Smooth muscle cell (in vitro differentiated cells): Measurements from ENCODE around the gene CUEDC2. TPM values are rescaled to one million over a fixed set of nuclear protein-coding genes. Genes with fewer than 3 reads are reported as not detected.

ENCODE experiments used
- DNase-seq: peaks from one replicate; lab custom pipeline; 2025; ENCODE audit not compliant: unreplicated experiment; lab: John Stamatoyannopoulos, UW
- H2AFZ ChIP-seq: fragments of 200-600 bp; sonication (generic); 2 replicates; pipeline ENCODE4 v1.6.0; 2016; ENCODE audit warnings: antibody characterized with exemption, low read depth, mild to moderate bottlenecking
- H3F3A ChIP-seq: fragments of 200-600 bp; sonication (generic); 2 replicates; pipeline ENCODE4 v1.6.0; 2017; ENCODE audit warnings: antibody characterized with exemption, low read depth
- H3K27ac ChIP-seq: fragments of 200-600 bp; sonication (generic); 2 replicates; pipeline ENCODE4 v1.5.1; 2016; ENCODE audit warnings: low read depth, mild to moderate bottlenecking
- H3K27me3 ChIP-seq: fragments of 200-600 bp; sonication (generic); 2 replicates; pipeline ENCODE4 v1.6.1; 2016; ENCODE audit warnings: low read depth, mild to moderate bottlenecking
- H3K36me3 ChIP-seq: fragments of 200-600 bp; sonication (generic); 2 replicates; pipeline ENCODE4 v1.5.1; 2016; ENCODE audit warnings: low read depth
- H3K4me1 ChIP-seq: fragments of 200-600 bp; sonication (generic); 2 replicates; pipeline ENCODE4 v1.5.1; 2016; ENCODE audit warnings: low read depth
- H3K4me2 ChIP-seq: fragments of 200-600 bp; sonication (generic); 2 replicates; pipeline ENCODE4 v1.6.0; 2016; ENCODE audit warnings: mild to moderate bottlenecking
- H3K4me3 ChIP-seq: fragments of 200-600 bp; sonication (generic); 2 replicates; pipeline ENCODE4 v1.5.1; 2016; ENCODE audit warnings: mild to moderate bottlenecking
- H3K79me2 ChIP-seq: fragments of 200-600 bp; sonication (generic); 2 replicates; pipeline ENCODE4 v1.6.0; 2016; ENCODE audit warnings: low read depth, mild to moderate bottlenecking
- H3K9ac ChIP-seq: fragments of 200-600 bp; sonication (generic); 2 replicates; pipeline ENCODE4 v1.6.0; 2016; ENCODE audit warnings: low read depth
- H3K9me3 ChIP-seq: fragments of 200-600 bp; sonication (generic); replicated peaks from 2 replicates; pipeline ENCODE4 v1.5.1; 2016; ENCODE audit warnings: low read depth
- H4K20me1 ChIP-seq: fragments of 200-600 bp; sonication (generic); 2 replicates; pipeline ENCODE4 v1.6.0; 2016; ENCODE audit warnings: low read depth
- WGBS: methylation state at CpG from one replicate; pipeline ENCODE4 v1.1.7; 2016; ENCODE audit warnings: low lambda C conversion rate; 5-methylcytosine and 5-hydroxymethylcytosine counted together
- polyA plus RNA-seq: library from polyadenylated mRNA; unstranded; fragments of >200 nt; fragmentation: Nextera tagmentation; extraction: Ambion mirVana; gene quantifications from 2 replicates; pipeline ENCODE4 v1.2.1, GENCODE V29; 2016
- total RNA-seq: library from RNA; depleted of rRNA; stranded (reverse); fragments of >200 nt; gene quantifications from 2 replicates; pipeline ENCODE4 v1.2.3, GENCODE V29; 2014
- TF ChIP-seq, protein P1 (sequence below): fragments of 200-600 bp; sonication (generic); IDR thresholded peaks from 2 replicates; pipeline ENCODE4 v1.5.1; 2017; ENCODE audit warnings: borderline replicate concordance, mild to moderate bottlenecking, antibody characterized with exemption; ENCODE audit not compliant: insufficient read depth, poor library complexity, severe bottlenecking

The CUEDC2 gene
- total and polyA plus RNA-seq, 2 experiments from 2014 or later = 24.7 to 112 TPM

DNA sequence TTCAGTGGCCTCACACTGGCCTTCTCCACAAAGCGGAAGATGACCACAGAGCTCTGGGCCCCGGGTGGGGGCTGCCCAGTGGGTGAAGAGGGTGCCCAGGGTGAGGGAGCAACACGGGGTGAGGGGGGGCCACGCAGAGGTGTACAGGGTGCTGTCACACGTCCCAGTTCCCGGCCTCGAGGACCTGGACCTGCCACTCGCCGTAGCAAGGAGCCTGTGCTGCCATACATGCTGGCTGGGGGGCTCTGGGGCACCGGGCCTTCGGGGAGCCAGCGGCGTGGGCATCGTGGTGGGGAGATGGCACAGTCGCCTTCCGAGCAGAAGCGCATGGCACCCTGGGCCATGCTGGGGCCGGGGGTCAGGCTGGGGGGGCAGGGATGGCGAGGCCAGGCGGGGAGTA lies 15.7 kb downstream of the CUEDC2 start:
- Histone ChIP-seq H3K36me3 (no peaks in the 10 kb centered on the region), H3K27ac (no peak overlapping the region), H3K27me3 (peaks cover 23% of the 10 kb centered on the region), H4K20me1 (no peaks in the 10 kb centered on the region), H3K4me1 (peaks cover 28% of the 10 kb centered on the region), H3K4me3 (no peak overlapping the region), H3K9me3 (no peaks in the 10 kb centered on the region), H3K9ac (no peak overlapping the region), H3F3A (no peaks in the 10 kb centered on the region), H2AFZ (no peak overlapping the region), H3K4me2 (no peak overlapping the region), H3K79me2 (no peaks in the 10 kb centered on the region)
- 85% methylated on average over 17 of the region's 20 CpGs for WGBS
- no peak for DNase-seq
- TF ChIP-seq, protein P1, sequence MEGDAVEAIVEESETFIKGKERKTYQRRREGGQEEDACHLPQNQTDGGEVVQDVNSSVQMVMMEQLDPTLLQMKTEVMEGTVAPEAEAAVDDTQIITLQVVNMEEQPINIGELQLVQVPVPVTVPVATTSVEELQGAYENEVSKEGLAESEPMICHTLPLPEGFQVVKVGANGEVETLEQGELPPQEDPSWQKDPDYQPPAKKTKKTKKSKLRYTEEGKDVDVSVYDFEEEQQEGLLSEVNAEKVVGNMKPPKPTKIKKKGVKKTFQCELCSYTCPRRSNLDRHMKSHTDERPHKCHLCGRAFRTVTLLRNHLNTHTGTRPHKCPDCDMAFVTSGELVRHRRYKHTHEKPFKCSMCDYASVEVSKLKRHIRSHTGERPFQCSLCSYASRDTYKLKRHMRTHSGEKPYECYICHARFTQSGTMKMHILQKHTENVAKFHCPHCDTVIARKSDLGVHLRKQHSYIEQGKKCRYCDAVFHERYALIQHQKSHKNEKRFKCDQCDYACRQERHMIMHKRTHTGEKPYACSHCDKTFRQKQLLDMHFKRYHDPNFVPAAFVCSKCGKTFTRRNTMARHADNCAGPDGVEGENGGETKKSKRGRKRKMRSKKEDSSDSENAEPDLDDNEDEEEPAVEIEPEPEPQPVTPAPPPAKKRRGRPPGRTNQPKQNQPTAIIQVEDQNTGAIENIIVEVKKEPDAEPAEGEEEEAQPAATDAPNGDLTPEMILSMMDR = no peak

GRCh38 chr10:102416283-102416682 lies 16.1 kb downstream of the CUEDC2 start:
- Histone ChIP-seq H3K36me3 (no peaks in the 10 kb centered on the region), H3K9me3 (no peaks in the 10 kb centered on the region), H3K27ac (no peak overlapping the region), H3K4me2 (no peak overlapping the region), H4K20me1 (no peaks in the 10 kb centered on the region), H3K9ac (no peak overlapping the region), H3K27me3 (peaks cover 23% of the 10 kb centered on the region), H3K4me1 (peaks cover 28% of the 10 kb centered on the region), H3K4me3 (no peak overlapping the region), H3K79me2 (no peaks in the 10 kb centered on the region), H3F3A (no peaks in the 10 kb centered on the region), H2AFZ (no peak overlapping the region)
- no peak for DNase-seq
- 82% methylated on average over 9 of the region's 9 CpGs for WGBS
- TF ChIP-seq, protein P1 = no peak

- Histone ChIP-seq H3K9ac (no peak overlapping the region), H4K20me1 (no peaks in the 10 kb centered on the region), H3K4me3 (no peak overlapping the region), H3K4me1 (peaks cover 35% of the 10 kb centered on the region), H2AFZ (no peak overlapping the region), H3K27ac (no peak overlapping the region), H3K36me3 (no peaks in the 10 kb centered on the region), H3K4me2 (no peak overlapping the region), H3K27me3 (peaks cover 23% of the 10 kb centered on the region), H3K79me2 (no peaks in the 10 kb centered on the region), H3K9me3 (no peaks in the 10 kb centered on the region), H3F3A (no peaks in the 10 kb centered on the region)
- TF ChIP-seq, protein P1 = no peak
- no peak for DNase-seq
- WGBS = 86% methylated on average over 20 of the region's 20 CpGs
Observed at GRCh38 chr10:102414749-102415148, 17.6 kb downstream of the CUEDC2 start.

GRCh38 chr10:102413806-102414561 lies 18.4 kb downstream of the CUEDC2 start:
- H3K36me3 ChIP-seq = no peaks in the 10 kb centered on the region
- H3K9ac ChIP-seq = no peak overlapping the region
- TF ChIP-seq, protein P1 = no peak
- no peak overlapping the region for H2AFZ ChIP-seq
- H4K20me1 ChIP-seq = no peaks in the 10 kb centered on the region
- no peaks in the 10 kb centered on the region for H3K9me3 ChIP-seq
- H3K4me3 ChIP-seq = no peak overlapping the region
- H3K27me3 ChIP-seq = peaks cover 18% of the 10 kb centered on the region
- H3K4me1 ChIP-seq = peaks cover 37% of the 10 kb centered on the region
- no peak overlapping the region for H3K27ac ChIP-seq
- WGBS = 89% methylated on average over 16 of the region's 16 CpGs
- DNase-seq = no peak
- H3F3A ChIP-seq = no peaks in the 10 kb centered on the region
- H3K4me2 ChIP-seq = no peak overlapping the region
- H3K79me2 ChIP-seq = no peaks in the 10 kb centered on the region
